ENCODE results near the gene CDC5L.

DNA sequence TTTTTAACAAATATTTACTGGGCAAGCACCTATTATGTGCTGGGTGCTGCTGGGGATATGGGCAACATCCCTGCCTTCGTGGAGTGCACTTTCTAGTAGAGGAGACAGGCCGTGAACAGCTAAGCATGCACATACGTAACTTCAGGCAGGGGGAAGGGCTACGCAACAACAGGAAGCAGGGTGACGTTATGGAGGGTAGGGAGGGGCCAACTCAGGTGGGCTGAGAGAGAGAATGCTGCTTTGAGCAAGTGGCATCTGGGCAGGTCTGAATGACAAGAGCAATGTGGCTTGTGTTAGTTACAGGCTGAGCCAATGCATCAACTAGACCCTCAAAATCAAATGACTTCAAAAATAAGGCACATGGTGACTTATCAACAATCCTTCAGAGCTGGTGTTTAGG is 112.1 kb downstream of the CDC5L start:
- TF ChIP-seq, protein P1, sequence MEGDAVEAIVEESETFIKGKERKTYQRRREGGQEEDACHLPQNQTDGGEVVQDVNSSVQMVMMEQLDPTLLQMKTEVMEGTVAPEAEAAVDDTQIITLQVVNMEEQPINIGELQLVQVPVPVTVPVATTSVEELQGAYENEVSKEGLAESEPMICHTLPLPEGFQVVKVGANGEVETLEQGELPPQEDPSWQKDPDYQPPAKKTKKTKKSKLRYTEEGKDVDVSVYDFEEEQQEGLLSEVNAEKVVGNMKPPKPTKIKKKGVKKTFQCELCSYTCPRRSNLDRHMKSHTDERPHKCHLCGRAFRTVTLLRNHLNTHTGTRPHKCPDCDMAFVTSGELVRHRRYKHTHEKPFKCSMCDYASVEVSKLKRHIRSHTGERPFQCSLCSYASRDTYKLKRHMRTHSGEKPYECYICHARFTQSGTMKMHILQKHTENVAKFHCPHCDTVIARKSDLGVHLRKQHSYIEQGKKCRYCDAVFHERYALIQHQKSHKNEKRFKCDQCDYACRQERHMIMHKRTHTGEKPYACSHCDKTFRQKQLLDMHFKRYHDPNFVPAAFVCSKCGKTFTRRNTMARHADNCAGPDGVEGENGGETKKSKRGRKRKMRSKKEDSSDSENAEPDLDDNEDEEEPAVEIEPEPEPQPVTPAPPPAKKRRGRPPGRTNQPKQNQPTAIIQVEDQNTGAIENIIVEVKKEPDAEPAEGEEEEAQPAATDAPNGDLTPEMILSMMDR (IDR thresholded peaks at IDR 0.05), result no peak
- TF ChIP-seq POLR2A (IDR thresholded peaks at IDR 0.05), result no peak

All from upper lobe of left lung (tissue), 4 donors.